ENCODE measurements around the gene DPCD. TPM values are rescaled to one million over a fixed set of nuclear protein-coding genes. Genes with fewer than 3 reads are reported as not detected.

The DPCD gene
- total and polyA plus RNA-seq, 2 experiments from 2014 or later = 22.5 to 38.1 TPM

DNA sequence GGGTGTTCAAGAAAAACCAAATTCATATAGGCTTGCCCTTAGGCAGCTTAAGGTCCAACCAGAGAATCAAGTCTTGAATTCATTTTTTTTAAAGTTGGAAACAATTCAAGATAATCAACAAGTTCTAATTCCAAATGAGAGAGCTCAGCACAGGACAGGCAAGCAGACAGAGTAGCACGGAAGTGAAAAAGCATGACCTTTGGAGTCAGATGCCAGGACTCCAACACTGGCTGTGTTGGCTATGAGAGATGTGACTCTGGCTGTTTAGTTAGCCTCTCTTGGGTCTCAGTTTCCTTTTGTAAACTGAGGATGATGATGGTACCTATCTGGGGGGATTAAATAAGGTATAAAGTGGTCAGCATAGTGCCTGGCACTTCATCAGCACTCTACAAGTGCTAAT is 57.5 kb downstream of the DPCD start:
- no peaks in the 10 kb centered on the region for H4K20me1 ChIP-seq (replicated peaks; ENCODE audit: insufficient read depth)
- 0 out of 2 replicates have a peak, but pooled peaks cover 2% of the 10 kb centered on the region for H3K9me2 ChIP-seq (ENCODE audit: insufficient read depth)
- Mint-ChIP-seq H3K9me3 (no peaks in the 10 kb centered on the region; the same call in 2 of the 3 replicates), H3K36me3 (ENCODE audit: low read depth) (peaks cover 6% of the 10 kb centered on the region; the same call in 2 of the 3 replicates), H3K27me3 (ENCODE audit: insufficient read depth, low read depth, poor library complexity) (peaks cover 6% of the 10 kb centered on the region), H3K4me1 (peaks cover 46% of the 10 kb centered on the region), H3K27ac (0 out of 2 replicates have a peak overlapping the region, but pooled peaks have one; percentile 97), H3K4me3 (no peak overlapping the region)
- H3K36me3 ChIP-seq (ENCODE audit: insufficient read depth) = 0 out of 2 replicates have a peak, but pooled peaks cover 4% of the 10 kb centered on the region
- no peaks in the 10 kb centered on the region for H3K27me3 ChIP-seq (ENCODE audit: insufficient read depth)
- no peak overlapping the region for H3K27ac ChIP-seq (ENCODE audit: low read depth)
- no peak overlapping the region for H2AFZ ChIP-seq
- H3K4me3 ChIP-seq = no peak overlapping the region
- TF ChIP-seq, protein P1, sequence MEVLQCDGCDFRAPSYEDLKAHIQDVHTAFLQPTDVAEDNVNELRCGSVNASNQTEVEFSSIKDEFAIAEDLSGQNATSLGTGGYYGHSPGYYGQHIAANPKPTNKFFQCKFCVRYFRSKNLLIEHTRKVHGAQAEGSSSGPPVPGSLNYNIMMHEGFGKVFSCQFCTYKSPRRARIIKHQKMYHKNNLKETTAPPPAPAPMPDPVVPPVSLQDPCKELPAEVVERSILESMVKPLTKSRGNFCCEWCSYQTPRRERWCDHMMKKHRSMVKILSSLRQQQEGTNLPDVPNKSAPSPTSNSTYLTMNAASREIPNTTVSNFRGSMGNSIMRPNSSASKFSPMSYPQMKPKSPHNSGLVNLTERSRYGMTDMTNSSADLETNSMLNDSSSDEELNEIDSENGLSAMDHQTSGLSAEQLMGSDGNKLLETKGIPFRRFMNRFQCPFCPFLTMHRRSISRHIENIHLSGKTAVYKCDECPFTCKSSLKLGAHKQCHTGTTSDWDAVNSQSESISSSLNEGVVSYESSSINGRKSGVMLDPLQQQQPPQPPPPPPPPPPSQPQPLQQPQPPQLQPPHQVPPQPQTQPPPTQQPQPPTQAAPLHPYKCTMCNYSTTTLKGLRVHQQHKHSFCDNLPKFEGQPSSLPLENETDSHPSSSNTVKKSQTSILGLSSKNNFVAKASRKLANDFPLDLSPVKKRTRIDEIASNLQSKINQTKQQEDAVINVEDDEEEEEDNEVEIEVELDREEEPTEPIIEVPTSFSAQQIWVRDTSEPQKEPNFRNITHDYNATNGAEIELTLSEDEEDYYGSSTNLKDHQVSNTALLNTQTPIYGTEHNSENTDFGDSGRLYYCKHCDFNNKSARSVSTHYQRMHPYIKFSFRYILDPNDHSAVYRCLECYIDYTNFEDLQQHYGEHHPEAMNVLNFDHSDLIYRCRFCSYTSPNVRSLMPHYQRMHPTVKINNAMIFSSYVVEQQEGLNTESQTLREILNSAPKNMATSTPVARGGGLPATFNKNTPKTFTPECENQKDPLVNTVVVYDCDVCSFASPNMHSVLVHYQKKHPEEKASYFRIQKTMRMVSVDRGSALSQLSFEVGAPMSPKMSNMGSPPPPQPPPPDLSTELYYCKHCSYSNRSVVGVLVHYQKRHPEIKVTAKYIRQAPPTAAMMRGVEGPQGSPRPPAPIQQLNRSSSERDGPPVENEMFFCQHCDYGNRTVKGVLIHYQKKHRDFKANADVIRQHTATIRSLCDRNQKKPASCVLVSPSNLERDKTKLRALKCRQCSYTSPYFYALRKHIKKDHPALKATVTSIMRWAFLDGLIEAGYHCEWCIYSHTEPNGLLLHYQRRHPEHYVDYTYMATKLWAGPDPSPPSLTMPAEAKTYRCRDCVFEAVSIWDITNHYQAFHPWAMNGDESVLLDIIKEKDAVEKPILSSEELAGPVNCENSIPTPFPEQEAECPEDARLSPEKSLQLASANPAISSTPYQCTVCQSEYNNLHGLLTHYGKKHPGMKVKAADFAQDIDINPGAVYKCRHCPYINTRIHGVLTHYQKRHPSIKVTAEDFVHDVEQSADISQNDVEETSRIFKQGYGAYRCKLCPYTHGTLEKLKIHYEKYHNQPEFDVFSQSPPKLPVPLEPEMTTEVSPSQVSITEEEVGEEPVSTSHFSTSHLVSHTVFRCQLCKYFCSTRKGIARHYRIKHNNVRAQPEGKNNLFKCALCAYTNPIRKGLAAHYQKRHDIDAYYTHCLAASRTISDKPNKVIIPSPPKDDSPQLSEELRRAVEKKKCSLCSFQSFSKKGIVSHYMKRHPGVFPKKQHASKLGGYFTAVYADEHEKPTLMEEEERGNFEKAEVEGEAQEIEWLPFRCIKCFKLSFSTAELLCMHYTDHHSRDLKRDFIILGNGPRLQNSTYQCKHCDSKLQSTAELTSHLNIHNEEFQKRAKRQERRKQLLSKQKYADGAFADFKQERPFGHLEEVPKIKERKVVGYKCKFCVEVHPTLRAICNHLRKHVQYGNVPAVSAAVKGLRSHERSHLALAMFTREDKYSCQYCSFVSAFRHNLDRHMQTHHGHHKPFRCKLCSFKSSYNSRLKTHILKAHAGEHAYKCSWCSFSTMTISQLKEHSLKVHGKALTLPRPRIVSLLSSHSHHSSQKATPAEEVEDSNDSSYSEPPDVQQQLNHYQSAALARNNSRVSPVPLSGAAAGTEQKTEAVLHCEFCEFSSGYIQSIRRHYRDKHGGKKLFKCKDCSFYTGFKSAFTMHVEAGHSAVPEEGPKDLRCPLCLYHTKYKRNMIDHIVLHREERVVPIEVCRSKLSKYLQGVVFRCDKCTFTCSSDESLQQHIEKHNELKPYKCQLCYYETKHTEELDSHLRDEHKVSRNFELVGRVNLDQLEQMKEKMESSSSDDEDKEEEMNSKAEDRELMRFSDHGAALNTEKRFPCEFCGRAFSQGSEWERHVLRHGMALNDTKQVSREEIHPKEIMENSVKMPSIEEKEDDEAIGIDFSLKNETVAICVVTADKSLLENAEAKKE (CRISPR knock-in tag; IDR thresholded peaks at IDR 0.05) = no peak
- no peak for TF ChIP-seq NANOG (IDR thresholded peaks at IDR 0.05; ENCODE audit: borderline replicate concordance)
- no peak for TF ChIP-seq CREB1 (CRISPR knock-in tag; IDR thresholded peaks at IDR 0.05; ENCODE audit: low read depth)
- no peak for TF ChIP-seq EZH2phosphoT487 (IDR thresholded peaks at IDR 0.05; ENCODE audit: unreplicated experiment)
- TF ChIP-seq ZNF331 (CRISPR knock-in tag; IDR thresholded peaks at IDR 0.05; ENCODE audit: low read depth) = no peak
- no peak for TF ChIP-seq JUNB (IDR thresholded peaks at IDR 0.05; ENCODE audit: unreplicated experiment)
- TF ChIP-seq, protein P2, sequence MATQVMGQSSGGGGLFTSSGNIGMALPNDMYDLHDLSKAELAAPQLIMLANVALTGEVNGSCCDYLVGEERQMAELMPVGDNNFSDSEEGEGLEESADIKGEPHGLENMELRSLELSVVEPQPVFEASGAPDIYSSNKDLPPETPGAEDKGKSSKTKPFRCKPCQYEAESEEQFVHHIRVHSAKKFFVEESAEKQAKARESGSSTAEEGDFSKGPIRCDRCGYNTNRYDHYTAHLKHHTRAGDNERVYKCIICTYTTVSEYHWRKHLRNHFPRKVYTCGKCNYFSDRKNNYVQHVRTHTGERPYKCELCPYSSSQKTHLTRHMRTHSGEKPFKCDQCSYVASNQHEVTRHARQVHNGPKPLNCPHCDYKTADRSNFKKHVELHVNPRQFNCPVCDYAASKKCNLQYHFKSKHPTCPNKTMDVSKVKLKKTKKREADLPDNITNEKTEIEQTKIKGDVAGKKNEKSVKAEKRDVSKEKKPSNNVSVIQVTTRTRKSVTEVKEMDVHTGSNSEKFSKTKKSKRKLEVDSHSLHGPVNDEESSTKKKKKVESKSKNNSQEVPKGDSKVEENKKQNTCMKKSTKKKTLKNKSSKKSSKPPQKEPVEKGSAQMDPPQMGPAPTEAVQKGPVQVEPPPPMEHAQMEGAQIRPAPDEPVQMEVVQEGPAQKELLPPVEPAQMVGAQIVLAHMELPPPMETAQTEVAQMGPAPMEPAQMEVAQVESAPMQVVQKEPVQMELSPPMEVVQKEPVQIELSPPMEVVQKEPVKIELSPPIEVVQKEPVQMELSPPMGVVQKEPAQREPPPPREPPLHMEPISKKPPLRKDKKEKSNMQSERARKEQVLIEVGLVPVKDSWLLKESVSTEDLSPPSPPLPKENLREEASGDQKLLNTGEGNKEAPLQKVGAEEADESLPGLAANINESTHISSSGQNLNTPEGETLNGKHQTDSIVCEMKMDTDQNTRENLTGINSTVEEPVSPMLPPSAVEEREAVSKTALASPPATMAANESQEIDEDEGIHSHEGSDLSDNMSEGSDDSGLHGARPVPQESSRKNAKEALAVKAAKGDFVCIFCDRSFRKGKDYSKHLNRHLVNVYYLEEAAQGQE (IDR thresholded peaks at IDR 0.05; ENCODE audit: unreplicated experiment) = no peak
- TF ChIP-seq, protein P3, sequence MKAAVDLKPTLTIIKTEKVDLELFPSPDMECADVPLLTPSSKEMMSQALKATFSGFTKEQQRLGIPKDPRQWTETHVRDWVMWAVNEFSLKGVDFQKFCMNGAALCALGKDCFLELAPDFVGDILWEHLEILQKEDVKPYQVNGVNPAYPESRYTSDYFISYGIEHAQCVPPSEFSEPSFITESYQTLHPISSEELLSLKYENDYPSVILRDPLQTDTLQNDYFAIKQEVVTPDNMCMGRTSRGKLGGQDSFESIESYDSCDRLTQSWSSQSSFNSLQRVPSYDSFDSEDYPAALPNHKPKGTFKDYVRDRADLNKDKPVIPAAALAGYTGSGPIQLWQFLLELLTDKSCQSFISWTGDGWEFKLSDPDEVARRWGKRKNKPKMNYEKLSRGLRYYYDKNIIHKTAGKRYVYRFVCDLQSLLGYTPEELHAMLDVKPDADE (IDR thresholded peaks at IDR 0.05) = no peak
- TF ChIP-seq, protein P4, sequence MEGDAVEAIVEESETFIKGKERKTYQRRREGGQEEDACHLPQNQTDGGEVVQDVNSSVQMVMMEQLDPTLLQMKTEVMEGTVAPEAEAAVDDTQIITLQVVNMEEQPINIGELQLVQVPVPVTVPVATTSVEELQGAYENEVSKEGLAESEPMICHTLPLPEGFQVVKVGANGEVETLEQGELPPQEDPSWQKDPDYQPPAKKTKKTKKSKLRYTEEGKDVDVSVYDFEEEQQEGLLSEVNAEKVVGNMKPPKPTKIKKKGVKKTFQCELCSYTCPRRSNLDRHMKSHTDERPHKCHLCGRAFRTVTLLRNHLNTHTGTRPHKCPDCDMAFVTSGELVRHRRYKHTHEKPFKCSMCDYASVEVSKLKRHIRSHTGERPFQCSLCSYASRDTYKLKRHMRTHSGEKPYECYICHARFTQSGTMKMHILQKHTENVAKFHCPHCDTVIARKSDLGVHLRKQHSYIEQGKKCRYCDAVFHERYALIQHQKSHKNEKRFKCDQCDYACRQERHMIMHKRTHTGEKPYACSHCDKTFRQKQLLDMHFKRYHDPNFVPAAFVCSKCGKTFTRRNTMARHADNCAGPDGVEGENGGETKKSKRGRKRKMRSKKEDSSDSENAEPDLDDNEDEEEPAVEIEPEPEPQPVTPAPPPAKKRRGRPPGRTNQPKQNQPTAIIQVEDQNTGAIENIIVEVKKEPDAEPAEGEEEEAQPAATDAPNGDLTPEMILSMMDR (conservative IDR thresholded peaks at IDR 0.05; ENCODE audit: low read depth in 2 of 2) = no peak
- TF ChIP-seq POLR2AphosphoS5 (IDR thresholded peaks at IDR 0.05; ENCODE audit: low read depth) = no peak
- no peak for TF ChIP-seq STAT1 (IDR thresholded peaks at IDR 0.05; ENCODE audit: unreplicated experiment)
- no peak for TF ChIP-seq ZNF114 (CRISPR knock-in tag; IDR thresholded peaks at IDR 0.05)
- H3K4me1 ChIP-seq (ENCODE audit: insufficient read depth) = peaks cover 34% of the 10 kb centered on the region
- ATAC-seq = no peak
- no peak for DNase-seq (ENCODE audit: low spot score)
- H3K4me2 ChIP-seq = no peak overlapping the region
- no peaks in the 10 kb centered on the region for H3K79me2 ChIP-seq (replicated peaks; ENCODE audit: insufficient read depth)
- H3F3A ChIP-seq (replicated peaks; ENCODE audit: low read depth) = peaks cover 12% of the 10 kb centered on the region

All from GM23338 (cell line).